HG02763 (cell line): ENCODE measurements around the gene LCN10.
"Not testable (repeated sequence)": the region's sequence is repeated elsewhere in the genome, so short reads cannot be mapped to it uniquely, and the experiment has no call there.

Source experiments
- ATAC-seq: cut with Tn5 transposase; IDR thresholded peaks from one replicate; pipeline ENCODE4 v1.9.1; 2021; ENCODE audit warnings: mild to moderate bottlenecking, moderate library complexity; ENCODE audit not compliant: unreplicated experiment

LCN10 gene

GRCh38 chr9:136721339-136722092, 21.2 kb downstream of the LCN10 start:
- ATAC-seq, result no peak

- no peak for ATAC-seq
Observed at GRCh38 chr9:136720898-136721338, 21.8 kb downstream of the LCN10 start.

- no peak for ATAC-seq
Observed at GRCh38 chr9:136720251-136720897, 22.4 kb downstream of the LCN10 start.

- ATAC-seq, result no peak
Observed at GRCh38 chr9:136719195-136719880, 23.4 kb downstream of the LCN10 start.

GRCh38 chr9:136718345-136719194, 24.2 kb downstream of the LCN10 start:
- no peak for ATAC-seq

GRCh38 chr9:136717399-136717798, 25.3 kb downstream of the LCN10 start:
- no peak for ATAC-seq

- no peak for ATAC-seq
Observed at GRCh38 chr9:136714893-136715274, 27.9 kb downstream of the LCN10 start.

GRCh38 chr9:136714096-136714892, 28.4 kb downstream of the LCN10 start:
- ATAC-seq, result no peak

GRCh38 chr9:136713550-136713949, 29.2 kb downstream of the LCN10 start:
- no peak for ATAC-seq

GRCh38 chr9:136712690-136713544, 29.8 kb downstream of the LCN10 start:
- no peak for ATAC-seq

- ATAC-seq, result no peak
Observed at GRCh38 chr9:136711751-136712689, 30.7 kb downstream of the LCN10 start, which contains the start of gene DIPK1B. Gene DIPK1B, plus strand, starts transcription at chr9:136712572. Its CDS starts 94 bp downstream, at chr9:136712666.

- ATAC-seq, result not testable (repeated sequence)
Observed at GRCh38 chr9:136711219-136711648, 31.5 kb downstream of the LCN10 start.

GRCh38 chr9:136710543-136710942, 32.2 kb downstream of the LCN10 start:
- ATAC-seq, result no peak

GRCh38 chr9:136709454-136710109, 33.2 kb downstream of the LCN10 start:
- no peak for ATAC-seq

GRCh38 chr9:136707849-136708517, 34.8 kb downstream of the LCN10 start:
- ATAC-seq, result no peak

GRCh38 chr9:136707011-136707410, 35.7 kb downstream of the LCN10 start:
- no peak for ATAC-seq

GRCh38 chr9:136705564-136705963, 37.2 kb downstream of the LCN10 start:
- ATAC-seq, result no peak
